A673 (cell line): ENCODE results near the gene GBP1. TPM values are rescaled to one million over a fixed set of nuclear protein-coding genes. Genes with fewer than 3 reads are reported as not detected.

Experiments used
- BruUV-seq: library from RNA; stranded (reverse); fragments of 400-500 nt; replicated peaks from 2 replicates; lab custom pipeline; 2021; lab: Mats Ljungman, UMichigan
- CTCF ChIA-PET: fragments of 300-600 bp; sonication (Branson Sonifier 250); formaldehyde crosslinking; loops from one replicate; lab custom pipeline; 2022; ENCODE audit warnings: antibody characterized with exemption; lab: Charles Lee
- POLR2A ChIA-PET: fragments of 300-600 bp; sonication (Branson Sonifier 250); formaldehyde crosslinking; loops from one replicate; lab custom pipeline; 2022; ENCODE audit warnings: antibody characterized with exemption; ENCODE audit not compliant: low non-redundant PET; lab: Charles Lee
- DNase-seq: peaks from one replicate; pipeline ENCODE4 v3.0.0-alpha.2; 2015; ENCODE audit warnings: low spot score
- H3K27ac ChIP-seq: fragments of 200-600 bp; sonication (generic); 2 replicates; pipeline ENCODE4 v1.5.1; 2016; ENCODE audit warnings: mixed run types, low read depth, mild to moderate bottlenecking, mixed read lengths, antibody characterized with exemption, low read length; ENCODE audit not compliant: poor library complexity, severe bottlenecking
- H3K27me3 ChIP-seq: fragments of 200-600 bp; sonication (generic); replicated peaks from 2 replicates; pipeline ENCODE4 v1.6.1; 2017; ENCODE audit warnings: mixed run types, low read depth, mild to moderate bottlenecking, mixed read lengths, antibody characterized with exemption, low read length; ENCODE audit not compliant: insufficient read depth, poor library complexity
- H3K36me3 ChIP-seq: fragments of 200-600 bp; sonication (generic); 2 replicates; pipeline ENCODE4 v1.6.1; 2016; ENCODE audit warnings: mixed run types, mild to moderate bottlenecking, mixed read lengths, antibody characterized with exemption, low read length; ENCODE audit not compliant: insufficient read depth, poor library complexity, severe bottlenecking
- H3K4me1 ChIP-seq: fragments of 200-600 bp; sonication (generic); 2 replicates; pipeline ENCODE4 v1.6.1; 2017; ENCODE audit warnings: mixed run types, mild to moderate bottlenecking, mixed read lengths, antibody characterized with exemption, low read length; ENCODE audit not compliant: insufficient read depth, poor library complexity, severe bottlenecking
- H3K4me3 ChIP-seq: fragments of 200-600 bp; sonication (generic); 2 replicates; pipeline ENCODE4 v1.5.1; 2016; ENCODE audit warnings: low read depth, mixed run types, mild to moderate bottlenecking, mixed read lengths, low read length; ENCODE audit not compliant: poor library complexity, severe bottlenecking
- H3K9me3 ChIP-seq: fragments of 200-600 bp; sonication (generic); 2 replicates; pipeline ENCODE4 v1.6.1; 2016; ENCODE audit warnings: mixed run types, low read depth, mild to moderate bottlenecking, mixed read lengths, antibody characterized with exemption, low read length; ENCODE audit not compliant: poor library complexity, severe bottlenecking
- CTCF ChIP-seq: fragments of 300-800, 200-600 bp; sonication (generic); conservative IDR thresholded peaks from 2 replicates; pipeline ENCODE4 v1.5.1; 2017; ENCODE audit warnings: low read depth, mild to moderate bottlenecking, antibody characterized with exemption, low read length, moderate library complexity, mixed read lengths
- EZH2 ChIP-seq: fragments of 200-600 bp; sonication (generic); IDR thresholded peaks from 2 replicates; pipeline ENCODE4 v1.6.1; 2017; ENCODE audit warnings: borderline replicate concordance, low read depth, mild to moderate bottlenecking, mixed read lengths, antibody characterized with exemption, low read length; ENCODE audit not compliant: poor library complexity, severe bottlenecking
- intact Hi-C: fragments of 100-400 bp; cut with micrococcal nuclease; formaldehyde crosslinking; loops from one replicate; pipeline ENCODE4 v1.10.0; 2022; ENCODE audit not compliant: unreplicated experiment
- total RNA-seq: library from RNA; stranded (reverse); gene quantifications from 2 replicates; pipeline ENCODE4 v1.2.3, GENCODE V29; 2021

Gene GBP1
- total RNA-seq, 1 experiment from 2014 or later = 10.1 TPM

GRCh38 chr1:89104687-89105086 lies 39.7 kb upstream of the GBP1 start:
- Histone ChIP-seq H3K9me3 (no peaks in the 10 kb centered on the region), H3K4me1 (no peaks in the 10 kb centered on the region), H3K4me3 (no peak overlapping the region), H3K27me3 (no peaks in the 10 kb centered on the region), H3K36me3 (no peaks in the 10 kb centered on the region), H3K27ac (no peak overlapping the region)
- DNase-seq = no peak
- BruUV-seq = no TSS peak
- no peak for TF ChIP-seq CTCF
- TF ChIP-seq EZH2 = no peak
- ChIA-PET POLR2A (no interaction called here), CTCF (no interaction called here)
- intact Hi-C loops = no loop called here

- no peak overlapping the region for H3K27ac ChIP-seq
- ChIA-PET POLR2A (no interaction called here), CTCF (no interaction called here)
- H3K36me3 ChIP-seq = no peaks in the 10 kb centered on the region
- no peak overlapping the region for H3K4me3 ChIP-seq
- no peaks in the 10 kb centered on the region for H3K4me1 ChIP-seq
- intact Hi-C loops = no loop called here
- H3K9me3 ChIP-seq = no peaks in the 10 kb centered on the region
- no peak for DNase-seq
- no peaks in the 10 kb centered on the region for H3K27me3 ChIP-seq
- TF ChIP-seq CTCF (no peak), EZH2 (no peak)
- BruUV-seq = no TSS peak
Measured at GRCh38 chr1:89104147-89104546, 39.1 kb upstream of the GBP1 start.

- no TSS peak for BruUV-seq
Measured at GRCh38 chr1:89102021-89102420, 37.0 kb upstream of the GBP1 start.

More at GRCh38 chr1:89102021-89102420, 37.0 kb upstream of the GBP1 start:
- H3K36me3 ChIP-seq = no peaks in the 10 kb centered on the region
- no peak overlapping the region for H3K4me3 ChIP-seq
- no peak overlapping the region for H3K27ac ChIP-seq
- TF ChIP-seq EZH2 = no peak
- no peak for TF ChIP-seq CTCF
- H3K4me1 ChIP-seq = no peaks in the 10 kb centered on the region
- no peak for DNase-seq
- H3K27me3 ChIP-seq = no peaks in the 10 kb centered on the region
- CTCF ChIA-PET = no interaction called here
- intact Hi-C loops = no loop called here
- POLR2A ChIA-PET = no interaction called here
- H3K9me3 ChIP-seq = no peaks in the 10 kb centered on the region
